G401.6 (cell line): ENCODE results near the gene ZBTB18.

Experiments used
- FAIRE-seq: peaks from 2 replicates; lab custom pipeline; 2012; peaks lifted over from hg19 to GRCh38; lab: Jason Lieb, UNC

ZBTB18 gene

DNA sequence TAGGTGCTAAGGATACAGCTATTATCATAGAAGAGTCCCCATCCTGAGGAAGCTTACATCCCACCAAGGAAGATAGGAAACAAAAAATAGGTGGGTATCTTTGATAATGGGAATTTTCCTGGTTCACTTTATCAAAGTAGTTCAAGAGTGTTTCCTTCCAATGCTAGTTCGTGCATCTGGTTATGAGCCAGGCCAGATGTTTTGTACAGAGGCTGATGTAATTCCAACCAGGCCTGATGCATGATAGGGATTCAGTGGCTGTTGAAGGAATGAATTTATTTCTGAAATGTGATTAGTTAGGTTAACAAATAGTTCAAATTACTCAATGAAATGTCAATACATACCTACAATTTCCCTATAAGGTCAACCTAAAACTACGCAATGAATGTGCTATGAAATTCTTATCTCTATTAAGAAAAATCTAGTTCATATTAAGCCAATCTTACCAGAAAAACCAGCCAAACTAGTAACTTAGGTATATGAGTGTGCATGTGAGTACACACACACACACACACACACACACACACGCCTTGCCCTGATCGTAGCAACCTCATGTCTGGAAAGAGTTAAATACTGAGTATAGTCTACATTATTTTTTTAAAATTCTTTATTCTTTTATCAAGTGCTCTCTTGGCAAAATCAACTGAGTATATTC lies 9.5 kb upstream of the ZBTB18 start:
- FAIRE-seq, result no peak

DNA sequence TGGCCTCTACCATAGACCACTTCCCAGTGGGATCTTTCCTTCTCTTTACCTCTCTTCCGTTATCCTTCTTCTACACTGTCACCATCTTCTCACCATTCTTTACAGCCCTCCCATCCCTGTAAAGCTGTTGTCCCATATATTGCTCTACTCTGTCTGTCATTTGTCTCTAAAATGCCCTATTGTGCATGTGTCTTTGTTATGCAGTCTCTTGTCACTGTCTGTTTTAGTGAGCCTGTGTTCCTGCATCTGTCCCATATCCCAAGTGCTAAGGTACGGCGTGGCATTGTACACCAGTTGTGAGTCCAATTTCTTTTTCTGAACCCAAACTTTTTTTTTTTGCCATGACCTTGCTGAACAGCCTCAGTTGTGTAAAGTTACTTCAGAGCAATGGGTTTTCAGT lies 8.8 kb upstream of the ZBTB18 start:
- no peak for FAIRE-seq

DNA sequence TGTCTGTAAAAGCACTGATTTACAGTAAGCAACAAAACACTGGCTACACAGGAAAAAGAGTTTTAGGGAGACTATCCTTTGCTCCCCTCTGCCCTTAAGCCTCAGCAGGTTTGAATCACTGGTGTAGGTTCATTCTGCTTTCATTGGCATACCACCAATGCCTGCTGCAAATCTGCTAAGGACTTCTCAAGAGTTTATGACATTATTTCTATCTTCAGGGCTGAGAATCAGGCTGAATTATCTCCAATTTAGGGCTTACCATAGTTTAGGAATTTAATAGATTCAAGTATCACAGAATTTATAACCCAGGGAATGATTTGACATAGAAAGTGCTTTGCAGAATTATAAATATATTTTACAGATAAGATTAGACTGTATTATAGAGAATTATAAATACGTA lies 6.7 kb upstream of the ZBTB18 start:
- FAIRE-seq, result no peak

DNA sequence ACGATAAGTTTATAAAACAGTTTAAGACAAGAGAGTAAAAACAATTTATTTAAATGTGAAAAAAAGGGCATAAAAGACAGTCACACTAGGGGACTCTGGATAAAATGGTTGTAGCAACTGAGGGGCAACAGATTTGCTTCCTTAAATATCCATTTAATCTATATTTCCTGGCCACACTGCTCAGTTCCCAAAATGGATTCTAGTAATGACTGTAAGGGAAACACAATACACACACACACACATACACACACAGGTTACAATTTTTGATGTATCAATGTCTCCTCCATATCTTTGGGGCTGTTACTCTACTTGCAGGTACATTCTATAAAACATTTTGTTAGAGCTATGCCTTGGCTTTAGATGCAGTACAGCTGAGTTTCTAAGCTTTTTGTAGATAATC lies 4.8 kb upstream of the ZBTB18 start:
- peak; percentile 37 for FAIRE-seq

DNA sequence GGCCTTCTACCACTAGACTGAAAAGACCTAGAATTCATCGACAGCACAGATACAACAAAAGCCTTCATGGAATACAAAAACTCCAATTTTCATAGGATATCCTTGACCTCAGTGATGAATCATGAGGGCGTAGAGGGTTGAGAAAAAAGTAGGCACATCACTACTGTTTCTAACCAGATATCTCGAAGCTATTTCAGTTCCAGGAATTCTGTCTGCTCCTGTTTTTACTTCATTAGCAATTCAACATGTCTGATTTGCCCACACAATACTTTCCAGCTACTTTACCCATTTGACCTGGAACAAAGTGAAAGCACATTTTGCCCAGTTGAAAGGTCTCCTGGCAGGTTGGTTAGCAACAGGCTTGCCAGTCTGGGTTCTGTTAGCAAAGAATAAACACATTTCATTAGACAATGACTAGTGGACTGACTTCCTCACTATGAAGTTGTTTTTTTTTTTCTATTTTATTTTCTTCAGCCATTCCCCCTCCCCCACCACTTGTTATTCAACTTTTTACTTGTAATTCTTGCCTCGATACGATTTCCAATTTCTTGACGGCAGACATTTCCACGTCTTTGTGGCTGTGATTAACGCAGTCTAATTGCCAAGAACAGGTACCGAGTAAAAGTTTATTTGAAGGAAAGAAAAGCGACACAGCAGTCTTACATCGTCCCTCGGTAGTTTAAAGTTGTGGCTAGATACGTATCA lies 4.0 kb upstream of the ZBTB18 start:
- FAIRE-seq, result peak; percentile 62

DNA sequence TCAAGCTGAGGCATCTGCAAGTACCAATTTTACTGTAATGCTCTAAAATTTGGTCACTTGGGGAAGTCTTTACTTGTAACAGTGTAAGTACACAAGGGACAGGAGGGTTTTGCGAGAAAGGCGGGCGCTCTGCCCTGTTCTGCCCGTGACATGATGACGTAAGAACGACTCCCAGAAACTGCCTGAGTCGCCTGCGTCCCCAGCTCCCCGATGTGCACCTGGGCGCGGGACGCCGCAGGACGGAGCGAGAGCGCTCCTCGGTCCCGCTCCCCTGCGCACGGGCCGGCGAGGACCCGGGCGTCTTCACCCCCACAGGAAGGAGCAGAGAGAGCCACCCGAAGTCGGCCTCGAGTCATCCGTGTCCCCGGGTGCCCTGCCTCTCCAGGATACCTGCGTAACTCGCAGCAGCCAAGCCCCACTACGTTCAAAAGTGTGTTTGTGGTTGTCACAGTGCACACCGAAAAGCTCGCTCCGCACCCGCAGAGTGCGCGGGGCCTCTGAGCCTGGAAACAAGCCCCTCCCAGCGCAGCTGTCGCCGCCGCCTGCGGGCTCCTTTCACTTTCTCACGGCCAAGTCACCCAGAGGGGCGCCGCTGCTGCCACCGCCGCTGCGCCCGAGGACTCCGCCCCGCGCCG lies 3.3 kb upstream of the ZBTB18 start:
- no peak for FAIRE-seq

DNA sequence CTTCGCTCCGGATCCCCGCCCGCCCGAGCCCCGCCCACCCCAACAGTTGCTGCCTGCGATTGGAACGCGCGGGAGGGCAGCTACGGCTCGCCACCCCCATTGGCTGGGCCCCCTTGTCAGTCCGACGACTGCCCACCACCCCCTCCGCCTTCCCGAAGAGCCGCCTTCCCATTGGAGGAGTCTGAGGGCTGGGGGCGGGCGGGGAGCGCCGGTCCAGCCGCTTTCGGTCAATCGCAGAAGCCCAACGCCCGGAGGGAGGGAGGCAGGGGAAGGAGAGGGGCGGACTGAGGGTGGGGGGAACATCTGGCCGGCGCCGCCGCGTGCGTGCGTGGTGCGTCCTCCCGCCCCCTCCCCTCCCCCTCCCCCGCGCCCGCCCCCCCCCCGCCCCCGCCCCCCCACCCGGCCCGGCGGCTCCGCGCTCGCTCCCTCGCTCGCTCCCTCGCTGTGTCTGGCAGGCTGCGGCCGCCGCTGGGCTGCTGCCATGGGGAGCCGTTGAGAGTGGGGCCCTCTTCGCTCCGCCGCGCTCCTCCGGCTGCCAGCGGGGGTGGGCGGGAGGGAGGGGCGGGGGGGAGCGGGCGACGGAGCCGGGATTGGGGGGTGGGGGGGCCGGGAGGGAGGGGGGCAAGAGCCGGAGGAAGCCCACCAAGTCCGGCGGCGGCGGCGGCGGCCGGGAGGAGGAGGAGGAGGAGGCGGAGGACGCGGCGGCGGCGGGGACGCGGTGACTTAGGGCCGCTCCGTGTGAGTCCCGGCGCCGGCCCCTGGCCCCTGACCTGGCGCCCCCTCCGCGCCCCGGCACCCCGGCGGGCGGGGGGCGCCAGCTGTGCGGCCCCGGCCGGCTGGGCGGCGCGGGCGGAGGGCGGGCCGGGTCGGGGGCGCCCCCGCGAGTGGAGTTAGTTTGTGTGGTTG lies 2.6 kb upstream of the ZBTB18 start:
- peak; percentile 59 for FAIRE-seq

DNA sequence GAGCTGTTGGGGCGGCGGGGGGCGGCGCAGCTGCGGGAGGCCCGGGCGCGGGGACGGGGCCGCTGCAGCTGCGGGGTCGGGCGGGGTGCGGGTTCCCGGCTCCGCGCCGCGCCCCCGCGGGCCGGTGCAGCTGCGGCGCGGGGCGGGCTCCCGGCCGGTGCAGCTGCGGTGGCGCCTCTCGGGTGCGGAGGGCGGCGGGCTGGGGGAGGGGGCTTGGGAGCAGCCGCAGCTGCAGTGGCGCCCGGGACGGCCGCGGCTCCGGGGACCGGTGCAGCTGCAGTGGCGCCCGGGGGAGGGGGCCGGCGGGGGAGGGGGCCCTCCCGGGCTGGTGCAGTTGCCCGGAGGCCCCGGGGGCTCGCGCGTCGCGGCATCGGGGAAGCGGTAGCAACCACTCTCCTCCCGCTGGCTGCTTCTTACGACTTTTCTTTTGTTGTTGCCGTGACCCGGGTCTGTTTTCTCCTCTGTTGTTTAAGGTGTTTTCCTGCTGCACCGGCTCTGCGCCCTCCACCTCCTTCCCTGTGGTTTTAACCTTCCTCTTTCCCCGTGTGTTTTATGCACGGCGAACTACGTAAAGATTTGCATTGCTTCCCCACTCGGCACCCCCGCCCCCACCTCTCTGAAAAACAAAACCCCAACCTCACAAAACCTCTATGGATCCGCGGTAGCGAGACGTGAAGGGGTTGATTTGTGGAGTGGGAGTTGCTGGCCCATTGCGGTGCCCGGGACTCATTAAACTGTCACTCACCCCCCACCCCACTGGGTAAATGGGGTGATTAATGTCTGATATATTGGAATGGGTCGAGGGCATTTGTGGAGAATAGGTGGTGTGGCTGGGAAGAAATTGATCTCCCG lies 1.7 kb upstream of the ZBTB18 start:
- no peak for FAIRE-seq

DNA sequence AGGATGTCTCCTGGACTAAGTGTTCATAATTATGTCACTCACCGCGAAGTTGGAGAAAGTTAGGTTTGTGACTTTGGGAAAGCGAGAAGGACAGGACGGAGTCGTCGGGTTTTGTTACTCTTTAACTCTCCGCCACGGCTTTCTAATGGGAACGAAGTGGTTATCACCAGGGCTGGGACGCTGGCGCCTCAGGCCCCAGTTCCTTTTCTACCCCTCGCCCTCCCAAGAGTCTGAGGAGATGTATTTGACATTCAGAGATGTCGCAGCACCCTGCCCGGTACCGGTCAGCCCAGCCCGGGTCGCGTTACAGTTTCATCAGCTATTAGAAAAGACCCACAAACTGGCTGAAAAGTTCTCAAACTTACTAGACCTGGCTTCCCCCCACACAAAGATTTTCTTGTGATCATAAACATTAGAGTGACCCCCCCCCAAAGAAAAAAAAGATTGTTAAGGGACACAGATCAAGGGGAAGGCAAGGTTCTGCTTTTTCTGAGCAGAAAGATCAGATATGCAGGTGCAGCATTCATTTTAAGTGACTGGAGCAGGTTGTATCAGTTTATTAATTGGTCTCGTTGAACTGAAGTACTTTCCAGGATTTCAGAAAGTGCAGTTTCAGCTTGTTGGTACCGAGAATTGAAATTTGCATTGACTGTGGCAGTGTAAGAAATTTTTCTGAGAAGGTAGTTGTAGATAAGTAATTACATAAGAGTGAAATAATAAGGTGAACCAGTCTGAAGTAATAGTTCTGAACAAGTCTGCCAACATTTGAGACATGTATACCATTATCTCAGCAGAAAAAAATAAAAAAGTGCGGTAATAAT lies 859 bp upstream of the ZBTB18 start:
- no peak for FAIRE-seq

DNA sequence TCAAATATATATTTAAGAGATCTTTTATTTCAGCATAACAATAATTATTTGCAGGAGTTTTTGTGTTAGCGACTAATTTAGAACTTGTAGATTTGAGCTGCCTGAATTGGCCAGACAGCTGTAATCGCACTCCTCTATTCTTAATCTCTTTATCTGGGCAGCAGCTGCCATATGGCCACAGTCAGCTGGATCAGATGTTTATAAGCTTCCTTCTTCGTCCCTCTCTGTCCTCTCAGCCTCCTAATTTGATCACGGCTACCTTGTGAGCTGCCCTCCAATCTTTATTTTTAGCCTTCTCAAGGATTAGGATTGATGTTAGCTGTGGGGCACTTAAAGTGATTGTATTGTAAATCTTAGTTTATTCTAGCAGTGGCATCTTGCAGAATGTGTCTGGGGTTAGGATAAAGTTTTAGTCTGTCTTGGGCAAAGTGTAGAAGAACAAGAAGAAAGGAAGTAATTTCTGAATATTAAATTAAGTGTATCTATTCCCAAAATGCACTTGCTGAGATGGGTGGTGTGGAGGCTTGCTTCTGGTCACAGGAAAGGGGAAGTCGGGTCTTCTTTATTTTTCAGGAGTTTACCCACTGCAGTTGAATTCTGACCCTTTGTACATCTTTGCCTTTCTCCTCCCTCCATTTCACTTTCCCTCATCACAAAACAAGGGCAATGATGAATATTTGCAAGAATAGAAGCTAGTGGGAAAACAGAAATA lies 1.1 kb downstream of the ZBTB18 start:
- no peak for FAIRE-seq

DNA sequence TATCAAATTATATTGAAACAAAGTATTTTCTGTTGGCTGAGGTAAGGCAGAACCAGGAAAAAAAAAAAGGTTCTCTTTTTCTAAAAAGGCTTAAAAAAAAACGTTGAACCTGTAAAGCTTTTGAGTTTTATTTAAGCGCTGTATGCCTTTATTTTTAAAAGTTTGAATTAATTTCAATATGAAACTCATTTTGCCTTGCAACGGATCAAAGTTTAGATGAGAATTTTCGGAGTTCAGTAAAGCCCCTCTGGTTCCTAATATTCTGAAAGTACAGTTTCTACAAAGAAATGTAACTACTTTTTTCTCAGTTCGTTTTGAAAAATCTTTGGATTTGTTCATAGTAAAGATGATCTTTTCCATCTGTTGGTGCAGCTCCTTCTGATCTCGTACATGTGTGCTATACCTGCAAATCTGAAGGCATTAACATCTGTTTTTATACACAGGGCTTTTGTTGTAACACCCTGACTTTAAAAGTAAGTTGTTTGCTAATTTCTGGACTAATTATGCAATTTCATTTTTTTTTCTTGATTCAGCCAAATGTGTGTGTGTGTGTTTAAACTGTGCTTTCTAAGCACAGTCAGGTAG lies 1.7 kb downstream of the ZBTB18 start:
- FAIRE-seq, result peak; percentile 83

DNA sequence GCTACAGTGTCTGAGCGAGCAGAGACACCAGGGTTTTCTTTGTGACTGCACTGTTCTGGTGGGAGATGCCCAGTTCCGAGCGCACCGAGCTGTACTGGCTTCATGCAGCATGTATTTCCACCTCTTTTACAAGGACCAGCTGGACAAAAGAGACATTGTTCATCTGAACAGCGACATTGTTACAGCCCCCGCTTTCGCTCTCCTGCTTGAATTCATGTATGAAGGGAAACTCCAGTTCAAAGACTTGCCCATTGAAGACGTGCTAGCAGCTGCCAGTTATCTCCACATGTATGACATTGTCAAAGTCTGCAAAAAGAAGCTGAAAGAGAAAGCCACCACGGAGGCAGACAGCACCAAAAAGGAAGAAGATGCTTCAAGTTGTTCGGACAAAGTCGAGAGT lies 2.7 kb downstream of the ZBTB18 start:
- no peak for FAIRE-seq

DNA sequence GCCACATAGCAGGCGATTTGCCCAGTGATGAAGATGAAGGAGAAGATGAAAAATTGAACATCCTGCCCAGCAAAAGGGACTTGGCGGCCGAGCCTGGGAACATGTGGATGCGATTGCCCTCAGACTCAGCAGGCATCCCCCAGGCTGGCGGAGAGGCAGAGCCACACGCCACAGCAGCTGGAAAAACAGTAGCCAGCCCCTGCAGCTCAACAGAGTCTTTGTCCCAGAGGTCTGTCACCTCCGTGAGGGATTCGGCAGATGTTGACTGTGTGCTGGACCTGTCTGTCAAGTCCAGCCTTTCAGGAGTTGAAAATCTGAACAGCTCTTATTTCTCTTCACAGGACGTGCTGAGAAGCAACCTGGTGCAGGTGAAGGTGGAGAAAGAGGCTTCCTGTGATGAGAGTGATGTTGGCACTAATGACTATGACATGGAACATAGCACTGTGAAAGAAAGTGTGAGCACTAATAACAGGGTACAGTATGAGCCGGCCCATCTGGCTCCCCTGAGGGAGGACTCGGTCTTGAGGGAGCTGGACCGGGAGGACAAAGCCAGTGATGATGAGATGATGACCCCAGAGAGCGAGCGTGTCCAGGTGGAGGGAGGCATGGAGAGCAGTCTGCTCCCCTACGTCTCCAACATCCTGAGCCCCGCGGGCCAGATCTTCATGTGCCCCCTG lies 3.3 kb downstream of the ZBTB18 start:
- no peak for FAIRE-seq

DNA sequence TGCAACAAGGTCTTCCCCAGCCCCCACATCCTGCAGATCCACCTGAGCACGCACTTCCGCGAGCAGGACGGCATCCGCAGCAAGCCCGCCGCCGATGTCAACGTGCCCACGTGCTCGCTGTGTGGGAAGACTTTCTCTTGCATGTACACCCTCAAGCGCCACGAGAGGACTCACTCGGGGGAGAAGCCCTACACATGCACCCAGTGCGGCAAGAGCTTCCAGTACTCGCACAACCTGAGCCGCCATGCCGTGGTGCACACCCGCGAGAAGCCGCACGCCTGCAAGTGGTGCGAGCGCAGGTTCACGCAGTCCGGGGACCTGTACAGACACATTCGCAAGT lies 3.8 kb downstream of the ZBTB18 start:
- FAIRE-seq, result no peak

DNA sequence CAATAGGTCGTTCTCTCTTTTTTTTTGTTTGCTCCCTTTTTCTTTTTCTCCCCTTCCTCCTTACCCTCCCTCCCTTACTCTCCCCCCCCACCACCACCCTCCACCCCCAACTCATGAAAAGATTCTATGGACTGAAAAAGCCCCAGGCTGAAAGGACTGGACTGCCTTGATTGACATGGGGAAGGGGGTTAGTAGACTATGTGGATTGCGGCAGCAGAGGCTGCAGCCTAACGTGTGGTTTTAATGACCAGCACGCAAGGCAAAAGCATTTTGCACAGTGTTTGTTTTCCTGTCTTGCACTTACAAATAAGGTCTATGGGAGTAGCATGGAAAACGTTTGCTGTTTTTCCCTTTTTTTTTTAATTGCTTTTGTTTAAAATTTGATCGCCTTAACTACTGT lies 5.5 kb downstream of the ZBTB18 start:
- FAIRE-seq, result no peak

DNA sequence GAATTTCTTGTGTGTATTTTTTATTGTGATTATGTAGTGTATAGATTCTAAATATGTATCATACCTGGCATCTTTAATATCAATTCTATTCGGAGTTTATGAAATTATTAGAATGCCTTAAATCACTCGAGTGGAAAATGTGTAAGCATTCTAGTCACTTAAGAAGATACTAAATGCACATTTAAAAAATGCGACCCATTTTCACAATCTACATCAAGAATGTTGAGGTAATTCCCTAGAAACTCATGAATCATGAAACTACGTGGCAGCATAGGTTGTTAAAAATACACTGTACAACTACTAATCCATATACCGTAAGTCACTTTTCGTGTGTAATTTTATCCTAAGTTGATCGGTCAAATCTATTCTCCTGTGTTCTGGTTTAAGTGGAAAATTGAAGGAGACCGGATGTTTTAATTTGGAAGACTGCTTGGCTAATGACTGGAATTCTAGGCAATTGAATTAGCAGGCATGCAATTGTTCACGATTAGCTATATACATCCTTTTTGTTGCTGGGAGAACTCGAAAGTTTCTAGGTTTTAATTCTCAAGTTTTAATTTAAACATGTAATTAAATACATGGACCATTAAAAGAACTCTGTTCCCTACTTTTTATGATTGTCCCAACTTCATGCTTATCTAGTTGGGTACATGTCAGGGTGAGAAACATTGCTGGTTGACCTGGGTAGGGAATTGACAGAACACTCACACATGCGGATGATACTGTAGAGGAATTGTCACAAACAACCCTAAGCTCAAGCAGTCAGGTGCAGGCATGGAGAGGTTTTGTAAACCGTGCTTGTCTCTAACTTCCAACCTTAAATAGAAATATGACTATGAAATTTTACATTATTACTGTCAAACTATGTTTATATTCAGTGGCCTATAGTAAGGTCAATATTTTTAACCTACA lies 6.6 kb downstream of the ZBTB18 start:
- FAIRE-seq, result peak; percentile 40

DNA sequence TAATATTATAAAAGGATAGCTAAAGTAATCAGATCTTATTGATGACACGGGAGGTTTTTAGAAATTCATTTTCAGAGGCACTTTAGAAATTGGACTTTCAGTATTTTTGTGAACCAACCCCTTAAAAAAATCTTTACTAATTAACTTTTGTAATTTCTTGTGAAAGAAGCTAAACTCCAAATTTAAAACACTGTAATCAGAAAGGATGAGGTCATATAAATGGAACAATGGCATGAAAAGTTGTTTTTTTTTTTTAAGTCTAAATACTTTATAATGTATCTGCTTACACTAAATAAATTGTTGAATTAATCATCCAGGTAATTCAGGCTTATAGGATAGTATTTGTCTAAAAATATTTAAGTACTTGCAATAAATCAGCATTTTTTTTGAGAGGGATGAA lies 9.0 kb downstream of the ZBTB18 start:
- FAIRE-seq, result peak; percentile 63

DNA sequence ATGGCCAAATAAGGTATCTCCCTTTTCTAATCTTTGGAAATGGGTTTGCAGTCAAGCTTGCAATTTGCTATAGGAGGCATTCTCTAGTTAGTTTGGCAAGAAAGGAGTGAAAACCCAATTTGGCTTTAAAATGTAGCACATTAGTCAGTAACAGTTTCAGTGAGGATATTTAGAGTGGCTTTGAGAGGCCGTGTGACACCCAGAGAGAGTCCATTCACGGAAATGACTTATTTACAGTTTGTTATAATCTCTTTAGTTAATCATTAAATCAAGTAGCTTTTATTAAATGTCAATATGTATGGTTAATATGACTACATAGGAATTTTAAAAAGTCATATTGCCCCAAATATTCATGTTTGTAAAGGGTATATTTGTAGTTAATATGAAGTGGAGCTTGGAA lies 9.6 kb downstream of the ZBTB18 start:
- FAIRE-seq, result no peak
